Endothelial cell of umbilical vein (primary cell): ENCODE results near the gene SCARF1. TPM values are rescaled to one million over a fixed set of nuclear protein-coding genes. Genes with fewer than 3 reads are reported as not detected.

Source experiments
- BruUV-seq: library from RNA; stranded (reverse); fragments of 400-500 nt; replicated peaks from 2 replicates; lab custom pipeline; 2021; lab: Mats Ljungman, UMichigan
- CTCF ChIA-PET: fragments of 300-600, 350-600 bp; sonication (Branson Sonifier 250); formaldehyde crosslinking; loops from one replicate; lab custom pipeline; 2021; ENCODE audit warnings: antibody characterized with exemption, inconsistent platforms; lab: Charles Lee
- POLR2A ChIA-PET: fragments of 300-600, 350-600 bp; sonication (Branson Sonifier 250); formaldehyde crosslinking; loops from one replicate; lab custom pipeline; 2021; ENCODE audit warnings: antibody characterized with exemption, inconsistent platforms; lab: Charles Lee
- DNase-seq: peaks from one replicate; pipeline ENCODE4 v3.0.0-alpha.2; 2011; ENCODE audit warnings: low read depth, low spot score
- FAIRE-seq: peaks from 2 replicates; lab custom pipeline; 2011; peaks lifted over from hg19 to GRCh38; lab: Jason Lieb, UNC
- H2AFZ ChIP-seq: 2 replicates; pipeline ENCODE4 v1.6.0; 2012; ENCODE audit warnings: low read depth, low read length, control low read depth, inconsistent platforms
- H3K27ac ChIP-seq: 2 replicates; pipeline ENCODE4 v1.5.1; 2011; ENCODE audit warnings: low read depth, mild to moderate bottlenecking, control low read depth, low read length, moderate library complexity; ENCODE audit not compliant: insufficient read depth
- H3K27me3 ChIP-seq, 2 experiments: 2 replicates each; pipeline versions ENCODE4 v1.6.0 to v1.6.1; 2011; ENCODE audit warnings: low read length in 2 of 2, mixed read lengths in 1 of 2; ENCODE audit not compliant: control insufficient read depth in 2 of 2, insufficient read depth in 2 of 2
- H3K36me3 ChIP-seq, 2 experiments: 2 replicates in 1 of 2; 3 replicates in 1 of 2; pipeline ENCODE4 v1.5.1; 2011; ENCODE audit warnings: low read length in 2 of 2, mild to moderate bottlenecking in 1 of 2, moderate library complexity in 1 of 2; ENCODE audit not compliant: control insufficient read depth in 2 of 2, insufficient read depth in 2 of 2; ENCODE audit errors: extremely low read depth in 1 of 2
- H3K4me1 ChIP-seq: 3 replicates; pipeline ENCODE4 v1.5.1; 2011; ENCODE audit warnings: mild to moderate bottlenecking, low read length; ENCODE audit not compliant: control insufficient read depth, insufficient read depth; ENCODE audit errors: extremely low read depth
- H3K4me2 ChIP-seq: 2 replicates; pipeline ENCODE4 v1.6.1; 2011; ENCODE audit warnings: low read length, control low read depth, mixed read lengths; ENCODE audit not compliant: insufficient read depth
- H3K4me3 ChIP-seq, 3 experiments: fragments of 200-600 bp in 1 of 3; sonication (generic), shearing (Covaris generic) in 1 of 3; replicated peaks in 1 of 3; 2 replicates each; pipeline ENCODE4 v1.5.1; 2011 to 2016; ENCODE audit warnings: control low read depth in 3 of 3, low read length in 3 of 3, mild to moderate bottlenecking in 2 of 3, inconsistent platforms in 1 of 3, low read depth in 1 of 3, moderate library complexity in 1 of 3; ENCODE audit not compliant: insufficient read depth in 1 of 3
- H3K79me2 ChIP-seq: 2 replicates; pipeline ENCODE4 v1.6.0; 2012; ENCODE audit warnings: low read length, inconsistent platforms; ENCODE audit not compliant: control insufficient read depth, insufficient read depth
- H3K9ac ChIP-seq: replicated peaks from 2 replicates; pipeline ENCODE3; 2011; ENCODE audit warnings: low read length, control low read depth; ENCODE audit not compliant: insufficient read depth; ENCODE audit errors: extremely low read depth
- H3K9me1 ChIP-seq: replicated peaks from 3 replicates; pipeline ENCODE4 v1.6.0; 2011; ENCODE audit warnings: mild to moderate bottlenecking, low read length; ENCODE audit not compliant: control insufficient read depth, insufficient read depth; ENCODE audit errors: extremely low read depth
- H3K9me3 ChIP-seq: replicated peaks from 2 replicates; pipeline ENCODE4 v1.5.1; 2012; ENCODE audit warnings: low read length, inconsistent platforms; ENCODE audit not compliant: control insufficient read depth, insufficient read depth
- H4K20me1 ChIP-seq: replicated peaks from 2 replicates; pipeline ENCODE3; 2011; ENCODE audit warnings: mild to moderate bottlenecking, low read length; ENCODE audit not compliant: control insufficient read depth, insufficient read depth; ENCODE audit errors: extremely low read depth
- CTCF ChIP-seq, 2 donors: IDR thresholded peaks; 1 replicate in 1 of 2; 2 replicates in 1 of 2; pipeline ENCODE4 v1.5.1; 2011; ENCODE audit warnings: low read length in 2 of 2, mild to moderate bottlenecking in 2 of 2, moderate library complexity in 2 of 2, control low read depth in 1 of 2, inconsistent platforms in 1 of 2, low read depth in 1 of 2; ENCODE audit not compliant: insufficient read depth in 1 of 2; ENCODE audit errors: extremely low read depth in 1 of 2
- EZH2 ChIP-seq: IDR thresholded peaks from 2 replicates; pipeline ENCODE4 v1.6.1; 2012; ENCODE audit warnings: borderline replicate concordance, low read depth, mild to moderate bottlenecking, moderate library complexity, low read length, inconsistent platforms; ENCODE audit not compliant: severe bottlenecking
- FOS ChIP-seq: IDR thresholded peaks from 2 replicates; pipeline ENCODE4 v1.6.1; 2011; ENCODE audit warnings: mild to moderate bottlenecking, low read length, moderate library complexity, borderline replicate concordance; ENCODE audit not compliant: insufficient read depth
- POLR2AphosphoS5 ChIP-seq: IDR thresholded peaks from 2 replicates; pipeline ENCODE4 v1.6.1; 2012; ENCODE audit warnings: low read depth, mild to moderate bottlenecking, control low read depth, low read length, moderate library complexity; ENCODE audit not compliant: insufficient read depth
- dilution Hi-C: fragments of 300-500 bp; cut with MboI; formaldehyde crosslinking; loops from one replicate; pipeline ENCODE4 v1.15.0; 2019; ENCODE audit warnings: low sequenced_read_pairs; ENCODE audit not compliant: extremely low pct_ligation_motif_present
- intact Hi-C: fragments of 100-400 bp; cut with micrococcal nuclease; formaldehyde crosslinking; loops from one replicate; pipeline ENCODE4 v1.10.0; 2022
- polyA plus RNA-seq, 4 experiments: library from polyadenylated mRNA; depleted of rRNA in 3 of 4; stranded (reverse) in 3 of 4; unstranded in 1 of 4; fragments of >200 nt; gene quantifications; 2 replicates each; pipeline versions ENCODE4 v1.2.1 to v1.2.3, GENCODE V29; 2011 to 2012; ENCODE audit warnings: missing spikeins in 1 of 4
- total RNA-seq: library from RNA; stranded (reverse); gene quantifications from 2 replicates; pipeline ENCODE4 v1.2.3, GENCODE V29; 2021

Gene SCARF1
- total and polyA plus RNA-seq, 2 donors (not counting 3 experiments of a cell fraction or from before 2014, with no cell fraction given) = 52.8 to 93.7 TPM

GRCh38 chr17:1648173-1648962 is 2.8 kb upstream of the SCARF1 start:
- POLR2A ChIA-PET = interaction anchor here (0.6 to 2.1 kb wide), 4 partner anchors 23 to 159 kb away, joined by 4 to 10 read pairs (median 6); no protein-coding TSS in a partner anchor
- H3K36me3 ChIP-seq = peaks cover 18 to 23% of the 10 kb centered on the region in 2 experiments
- peaks cover 44% of the 10 kb centered on the region for H3K4me1 ChIP-seq
- no peaks in the 10 kb centered on the region for H4K20me1 ChIP-seq
- H3K9me1 ChIP-seq = no peaks in the 10 kb centered on the region
- FAIRE-seq = no peak
- no peaks in the 10 kb centered on the region for H3K27me3 ChIP-seq
- H3K4me2 ChIP-seq = peak overlapping the region; percentile 11
- peak overlapping the region; percentile 76 for H2AFZ ChIP-seq
- H3K4me3 ChIP-seq = peak overlapping the region in 2 of 3 experiments; percentile 3 to 28
- dilution Hi-C loops = no loop called here
- H3K79me2 ChIP-seq = peaks cover 14% of the 10 kb centered on the region
- peak overlapping the region; percentile 13 for H3K27ac ChIP-seq
- DNase-seq = peak; percentile 40
- H3K9ac ChIP-seq = no peak overlapping the region
- H3K9me3 ChIP-seq = no peaks in the 10 kb centered on the region
- intact Hi-C loops = loop anchor here (1.0 to 2.0 kb wide), 4 partner anchors 36 to 390 kb away; partner anchors contain the start of genes INPP5K and PRPF8
- TF ChIP-seq FOS = no peak
- TF ChIP-seq POLR2AphosphoS5 = peak; percentile 57
- TF ChIP-seq CTCF (IDR thresholded peaks at IDR 0.05; ENCODE audit: extremely low read depth in 1 of 2, insufficient read depth in 1 of 2, low read depth in 1 of 2, low read length in 2 of 2) = peak in 1 of 2 donors; percentile 46
- TF ChIP-seq EZH2 = no peak
- CTCF ChIA-PET = interaction anchor here (0.6 to 7.7 kb wide), 34 partner anchors 8 to 394 kb away, joined by 3 to 218 read pairs (median 4); partner anchors contain the start of genes INPP5K, PITPNA and SLC43A2
- no TSS peak for BruUV-seq
